HT1080 (cell line): ENCODE data around the gene STK10. TPM values are rescaled to one million over a fixed set of nuclear protein-coding genes. Genes with fewer than 3 reads are reported as not detected.

ENCODE experiments used
- total RNA-seq: library from RNA; depleted of rRNA; stranded (reverse); fragments of >200 nt; shearing (Covaris generic); gene quantifications from 2 replicates; pipeline ENCODE4 v1.2.3, GENCODE V29; 2014; rRNA removed

The STK10 gene
- total RNA-seq, 1 experiment from 2014 or later = 16.4 TPM

Other genes starting within 250 kb of the STK10 start
- gene FBXW11, start 181.6 kb downstream of the STK10 start, total RNA-seq = 57.9 and 77.2 TPM in 2 replicates
- gene EFCAB9, start 5.9 kb upstream of the STK10 start, total RNA-seq = not detected in 2 replicates
- gene UBTD2, start 95.5 kb upstream of the STK10 start, total RNA-seq = 11.4 and 15.5 TPM in 2 replicates